Thyroid gland (tissue), 4 donors: ENCODE measurements around the gene CDC16.

ENCODE experiments used
- CTCF ChIP-seq, 6 experiments: fragments of 200-600 bp in 3 of 6; fragments of 450-650 bp in 3 of 6; sonication (generic) in 3 of 6; IDR thresholded peaks; one replicate each; pipeline ENCODE4 v1.5.1; 2016 to 2019; ENCODE audit warnings: antibody characterized with exemption in 6 of 6, mild to moderate bottlenecking in 2 of 6, inconsistent platforms in 1 of 6, moderate library complexity in 1 of 6
- POLR2A ChIP-seq, 2 donors: fragments of 450-650 bp; IDR thresholded peaks; one replicate each; pipeline ENCODE4 v1.6.1; 2017; ENCODE audit warnings: antibody characterized with exemption in 2 of 2, mild to moderate bottlenecking in 2 of 2, moderate library complexity in 1 of 2

- no peak for TF ChIP-seq POLR2A (IDR thresholded peaks at IDR 0.05)
- no peak for TF ChIP-seq CTCF (IDR thresholded peaks at IDR 0.05)
Measured at GRCh38 chr13:114298866-114299265, 64.2 kb downstream of the CDC16 start.
